Fibroblast of lung (primary cell): ENCODE data around the gene CRTAP.
"Not testable (repeated sequence)": the region's sequence is repeated elsewhere in the genome, so short reads cannot be mapped to it uniquely, and the experiment has no call there.

Experiments used
- CTCF ChIP-seq, 2 donors: IDR thresholded peaks in 1 of 2; conservative IDR thresholded peaks in 1 of 2; 1 replicate in 1 of 2; 2 replicates in 1 of 2; pipeline ENCODE4 v1.5.1; 2011 to 2012; ENCODE audit warnings: low read length in 2 of 2, control low read depth in 1 of 2, inconsistent platforms in 1 of 2, low read depth in 1 of 2, mild to moderate bottlenecking in 1 of 2
- EZH2 ChIP-seq: IDR thresholded peaks from 2 replicates; pipeline ENCODE4 v1.5.1; 2012; ENCODE audit warnings: low read length, control low read depth, mild to moderate bottlenecking; ENCODE audit errors: missing control alignments

GRCh38 chr3:33079813-33080212, 34.0 kb upstream of the CRTAP start:
- not testable (repeated sequence) for TF ChIP-seq EZH2; CTCF (conservative IDR thresholded peaks at IDR 0.05 in 1 of 2, IDR thresholded peaks at IDR 0.05 in 1 of 2; ENCODE audit: low read depth in 1 of 2, low read length in 2 of 2)
